Fibroblast of skin of abdomen (primary cell): ENCODE measurements around the gene NCAPD2.
"Not testable (repeated sequence)": the region's sequence is repeated elsewhere in the genome, so short reads cannot be mapped to it uniquely, and the experiment has no call there.

Source experiments
- DNase-seq: peaks from one replicate; pipeline ENCODE4 v3.0.0-alpha.2; 2013

The NCAPD2 gene

DNA sequence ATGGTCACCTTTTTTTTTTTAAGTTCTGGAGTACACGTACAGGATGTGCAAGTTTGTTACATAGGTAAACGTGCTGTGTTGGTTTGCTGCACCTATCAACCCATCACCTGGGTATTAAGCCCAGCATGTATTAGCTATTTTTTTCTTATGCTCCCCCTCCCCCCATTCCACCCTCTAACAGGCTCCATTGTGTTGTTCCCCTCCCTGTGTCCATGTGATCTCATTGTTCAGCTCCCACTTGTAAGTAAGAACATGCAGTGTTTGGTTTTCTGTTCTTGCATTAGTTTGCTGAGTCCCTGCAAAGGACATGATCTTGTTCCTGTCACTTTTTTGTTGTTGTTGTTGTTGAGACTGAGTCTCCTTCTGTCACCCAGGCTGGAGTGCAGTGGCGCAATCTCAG lies 3.4 kb downstream of the NCAPD2 start:
- DNase-seq: not testable (repeated sequence)

DNA sequence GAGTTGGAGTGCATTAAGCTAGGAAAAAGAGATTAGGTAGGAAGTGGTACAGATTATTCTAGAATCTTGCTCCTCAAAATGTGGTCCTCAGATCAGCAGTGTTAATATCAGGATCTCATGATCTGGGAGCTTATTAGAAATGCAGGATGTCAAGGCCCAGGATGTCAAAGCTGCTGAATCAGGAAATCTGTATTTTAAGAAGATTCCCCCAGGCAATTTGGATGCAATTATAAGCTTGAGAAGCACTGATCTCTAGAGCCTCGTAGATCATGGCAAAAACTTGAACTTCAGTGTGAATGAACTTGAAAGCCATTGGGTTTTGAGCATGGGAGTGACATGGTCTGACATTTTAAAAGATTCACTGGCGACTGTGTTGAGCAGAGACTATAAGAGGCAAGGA lies 6.6 kb downstream of the NCAPD2 start:
- no peak for DNase-seq

DNA sequence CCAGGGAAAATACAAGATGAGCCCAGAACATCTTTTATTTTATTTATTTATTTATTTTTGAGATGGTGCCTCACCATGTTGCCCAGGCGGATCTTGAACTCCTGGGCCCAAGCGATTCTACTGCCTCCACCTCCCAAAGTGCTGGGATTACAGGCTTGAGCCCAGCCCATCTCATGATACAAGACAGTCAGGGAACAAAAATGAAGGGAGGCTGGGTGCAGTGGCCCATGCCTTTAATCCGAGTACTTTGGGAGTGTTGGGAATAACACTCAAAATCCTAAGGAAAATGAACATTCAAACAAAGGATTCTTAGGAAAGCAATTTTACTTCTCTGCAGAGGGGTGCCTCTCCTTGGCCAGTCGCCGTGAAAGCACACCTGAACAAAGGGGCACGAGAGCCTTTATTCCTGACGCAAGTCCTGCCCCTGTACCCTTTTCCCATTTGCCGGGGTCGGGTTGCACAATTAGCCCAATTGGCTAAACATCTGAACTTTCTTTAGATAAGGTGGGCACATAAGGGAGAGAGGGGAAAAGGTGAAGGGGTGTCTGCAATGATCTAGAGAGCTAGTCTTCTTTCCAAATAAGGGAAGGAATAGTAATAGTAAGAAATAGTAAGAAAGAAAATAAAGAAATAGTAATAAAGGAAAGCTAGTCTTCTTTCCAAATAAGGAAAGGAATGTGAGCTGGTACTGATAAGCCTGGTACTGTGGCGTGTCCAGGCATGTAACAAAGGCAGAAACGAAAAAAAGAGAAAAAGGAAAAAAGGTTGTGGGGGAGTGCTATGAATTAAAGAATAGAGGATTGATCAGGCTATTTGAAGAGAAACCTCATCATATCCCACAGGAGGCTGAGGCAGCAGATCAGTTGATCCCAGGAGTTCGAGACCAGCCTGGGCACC lies 13.4 kb downstream of the NCAPD2 start:
- DNase-seq: peak; percentile 27

DNA sequence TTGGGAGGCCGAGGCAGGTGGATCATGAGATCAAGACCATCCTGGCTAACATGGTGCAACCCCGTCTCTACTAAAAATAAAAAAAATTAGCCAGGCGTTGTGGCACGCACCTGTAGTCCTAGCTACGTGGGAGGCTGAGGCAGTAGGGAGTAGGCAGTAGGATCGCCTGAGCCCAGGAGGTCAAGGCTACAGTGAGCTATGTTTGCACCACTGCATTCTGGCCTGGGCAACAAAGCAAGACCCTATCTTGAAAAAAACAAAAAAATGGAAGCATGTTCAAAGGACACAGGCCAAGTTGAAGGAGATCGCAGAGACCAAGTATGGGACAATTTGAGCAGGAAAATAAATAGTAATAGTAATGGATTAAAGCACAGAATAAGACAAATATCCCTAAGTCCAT lies 14.2 kb downstream of the NCAPD2 start:
- DNase-seq: no peak

DNA sequence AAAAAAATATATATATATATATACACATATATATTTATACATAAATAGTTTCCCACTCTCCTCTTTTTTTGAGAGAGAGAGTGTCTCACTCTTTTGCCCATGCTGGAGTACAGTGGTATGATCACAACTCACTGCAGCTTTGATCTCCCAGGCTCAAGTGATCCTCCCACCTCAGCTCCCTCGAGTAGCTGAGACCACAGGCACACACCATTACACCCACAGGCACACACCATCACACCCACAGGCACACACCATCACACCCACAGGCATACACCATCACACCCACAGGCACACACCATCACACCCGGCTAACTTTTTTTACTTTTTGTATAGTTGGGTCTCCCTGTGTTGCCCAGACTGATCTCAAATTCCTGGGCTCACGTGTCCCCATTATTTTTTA lies 26.3 kb downstream of the NCAPD2 start:
- no peak for DNase-seq

DNA sequence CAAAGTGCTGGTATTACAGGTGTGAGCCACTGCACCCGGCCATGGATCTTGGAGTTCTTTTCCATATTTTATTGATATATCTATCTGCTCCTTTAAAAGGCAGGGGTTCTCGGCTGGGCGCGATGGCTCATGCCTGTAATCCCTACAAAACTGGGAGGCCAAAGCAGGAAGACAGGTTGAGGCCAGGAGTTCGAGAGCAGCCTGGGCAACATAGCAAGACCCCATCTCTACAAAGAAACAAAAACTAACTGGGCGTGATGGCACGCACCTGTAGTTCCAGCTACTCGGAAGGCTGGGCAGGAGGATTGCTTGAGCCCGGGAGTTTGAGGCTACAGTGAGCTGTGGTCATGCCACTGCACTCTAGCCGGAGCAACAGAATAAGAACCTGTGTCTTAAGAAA lies 28.3 kb downstream of the NCAPD2 start:
- DNase-seq: no peak

DNA sequence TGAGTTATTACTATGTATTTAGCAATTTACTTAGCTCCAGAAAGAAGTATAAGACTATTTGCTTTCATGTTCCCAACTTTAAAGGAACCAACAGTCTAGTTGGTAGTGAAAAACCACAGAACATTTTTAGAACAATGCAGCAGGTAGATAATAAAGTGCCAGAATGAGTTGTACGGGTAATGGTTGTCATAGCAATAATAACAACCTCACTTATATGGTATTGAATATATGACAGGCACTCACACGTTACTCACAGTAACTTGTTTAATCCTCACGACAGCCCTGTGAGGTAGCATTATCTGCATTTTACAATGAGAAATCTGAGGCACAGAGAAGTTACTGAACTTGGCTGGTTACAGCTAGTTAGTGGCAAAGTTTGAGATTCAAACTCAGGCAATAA lies 29.8 kb downstream of the NCAPD2 start:
- DNase-seq: no peak

DNA sequence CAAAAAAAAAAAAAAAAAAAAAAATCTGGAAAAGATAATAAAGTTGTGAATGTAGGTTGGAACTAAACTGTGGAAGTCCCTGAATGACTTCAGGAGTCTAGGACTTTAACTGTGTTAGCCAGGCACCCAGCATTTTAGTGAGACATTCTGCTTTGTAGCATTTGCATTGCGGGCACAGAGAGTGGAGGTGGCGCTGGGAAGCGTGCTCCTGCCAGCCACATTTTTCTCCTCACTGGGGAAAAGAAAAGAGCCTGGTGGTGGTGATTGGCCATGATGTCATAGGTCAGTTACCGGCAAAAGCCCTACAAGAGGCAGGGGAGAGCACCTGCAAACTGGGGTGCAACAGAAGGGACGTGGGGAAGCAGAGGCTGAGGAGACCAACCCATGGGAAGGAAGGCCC lies 30.7 kb downstream of the NCAPD2 start:
- no peak for DNase-seq

DNA sequence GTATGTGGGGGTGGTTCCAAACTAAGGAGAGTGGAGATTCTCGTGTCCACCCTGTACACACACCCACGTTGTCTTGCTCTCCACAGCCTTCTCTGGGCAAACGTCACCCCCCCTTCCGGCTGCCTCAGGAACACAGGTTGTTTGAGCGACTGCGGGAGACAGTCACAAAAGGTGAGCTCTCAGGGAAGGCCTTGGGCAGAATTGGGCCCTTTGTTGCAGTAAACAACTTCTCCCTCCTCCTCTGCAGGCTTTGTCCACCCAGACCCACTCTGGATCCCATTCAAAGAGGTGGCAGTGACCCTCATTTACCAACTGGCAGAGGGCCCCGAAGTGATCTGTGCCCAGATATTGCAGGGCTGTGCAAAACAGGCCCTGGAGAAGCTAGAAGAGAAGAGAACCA lies 32.3 kb downstream of the NCAPD2 start:
- DNase-seq: no peak

DNA sequence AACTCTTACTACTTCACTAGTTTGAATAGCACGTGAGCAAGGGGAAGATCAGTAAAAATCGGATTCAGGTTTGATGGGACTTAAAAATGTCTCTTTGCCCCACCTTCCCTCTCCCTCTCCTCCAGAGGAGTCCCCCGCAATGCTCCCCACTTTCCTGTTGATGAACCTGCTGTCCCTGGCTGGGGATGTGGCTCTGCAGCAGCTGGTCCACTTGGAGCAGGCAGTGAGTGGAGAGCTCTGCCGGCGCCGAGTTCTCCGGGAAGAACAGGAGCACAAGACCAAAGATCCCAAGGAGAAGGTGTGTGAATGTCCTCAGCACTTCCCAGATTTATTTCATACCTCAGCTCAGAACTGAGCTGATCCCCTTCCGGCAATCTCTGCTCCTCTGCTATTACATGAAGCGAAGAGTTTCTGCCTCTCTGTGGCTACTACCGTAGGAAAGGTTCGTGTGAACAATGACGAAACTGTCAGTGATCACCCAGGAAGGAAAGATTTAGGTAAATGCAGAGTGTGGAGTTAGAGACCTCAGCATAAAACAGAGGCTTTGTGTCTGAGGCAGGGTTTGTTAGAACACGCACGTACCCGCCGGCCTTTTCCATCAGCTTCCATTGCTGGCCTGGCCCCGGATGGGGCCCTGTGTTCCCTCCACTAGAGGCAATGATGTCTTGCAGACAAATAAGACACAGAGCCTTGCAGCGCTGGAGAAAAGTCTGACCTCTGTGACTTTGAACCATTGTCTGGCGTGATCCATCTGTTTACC lies 33.0 kb downstream of the NCAPD2 start:
- no peak for DNase-seq

DNA sequence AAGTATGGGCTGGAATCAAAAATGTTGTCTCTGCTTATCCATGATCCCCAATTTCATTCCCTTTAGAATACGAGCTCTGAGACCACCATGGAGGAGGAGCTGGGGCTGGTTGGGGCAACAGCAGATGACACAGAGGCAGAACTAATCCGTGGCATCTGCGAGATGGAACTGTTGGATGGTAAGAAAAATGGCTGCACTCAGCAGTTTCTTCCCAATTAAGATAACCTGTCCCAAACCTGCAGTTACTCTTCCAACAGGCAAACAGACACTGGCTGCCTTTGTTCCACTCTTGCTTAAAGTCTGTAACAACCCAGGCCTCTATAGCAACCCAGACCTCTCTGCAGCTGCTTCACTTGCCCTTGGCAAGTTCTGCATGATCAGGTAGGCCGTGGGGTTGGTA lies 33.8 kb downstream of the NCAPD2 start:
- DNase-seq: no peak

DNA sequence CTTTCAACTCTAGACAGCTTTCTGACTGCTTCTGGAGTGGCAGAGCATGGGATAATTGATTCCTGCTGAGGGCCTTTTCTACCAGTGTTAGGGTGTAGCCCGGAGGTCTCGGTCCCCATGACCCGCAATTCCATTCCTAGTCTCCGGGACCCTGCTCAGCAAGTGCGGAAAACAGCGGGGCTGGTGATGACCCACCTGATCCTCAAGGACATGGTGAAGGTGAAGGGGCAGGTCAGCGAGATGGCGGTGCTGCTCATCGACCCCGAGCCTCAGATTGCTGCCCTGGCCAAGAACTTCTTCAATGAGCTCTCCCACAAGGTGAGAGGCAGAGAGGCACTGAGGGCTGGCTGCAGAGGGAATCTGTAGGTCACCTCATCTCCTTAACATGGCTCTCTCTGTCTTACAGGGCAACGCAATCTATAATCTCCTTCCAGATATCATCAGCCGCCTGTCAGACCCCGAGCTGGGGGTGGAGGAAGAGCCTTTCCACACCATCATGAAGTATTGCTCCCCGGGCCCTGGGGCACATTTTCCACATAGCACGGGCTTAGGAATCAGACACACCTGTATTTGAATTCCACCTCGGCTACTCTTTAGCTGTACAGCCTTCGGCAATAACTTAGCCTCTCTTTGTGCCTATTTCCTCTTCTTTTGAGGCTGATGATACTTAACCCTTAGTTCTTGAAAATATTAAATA lies 34.8 kb downstream of the NCAPD2 start:
- DNase-seq: no peak

DNA sequence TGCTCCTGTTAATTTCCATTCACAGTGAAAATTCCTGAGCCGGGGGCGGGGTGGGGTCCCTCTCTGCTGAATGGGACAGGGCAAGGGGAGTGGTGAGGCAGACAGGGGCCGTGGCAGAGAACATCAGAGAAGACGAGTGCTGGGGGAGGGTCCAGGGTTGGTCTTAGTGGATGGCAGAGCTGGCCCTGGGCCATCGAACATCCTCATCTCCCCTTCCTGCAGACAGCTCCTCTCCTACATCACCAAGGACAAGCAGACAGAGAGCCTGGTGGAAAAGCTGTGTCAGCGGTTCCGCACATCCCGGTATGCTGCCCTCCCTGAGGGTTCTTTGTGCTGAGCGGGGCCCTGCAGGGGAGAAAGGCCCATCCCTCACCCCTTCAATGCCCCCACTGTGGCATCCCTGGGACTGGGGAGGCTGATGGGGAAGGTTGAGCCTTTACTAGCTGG lies 35.4 kb downstream of the NCAPD2 start:
- DNase-seq: no peak

DNA sequence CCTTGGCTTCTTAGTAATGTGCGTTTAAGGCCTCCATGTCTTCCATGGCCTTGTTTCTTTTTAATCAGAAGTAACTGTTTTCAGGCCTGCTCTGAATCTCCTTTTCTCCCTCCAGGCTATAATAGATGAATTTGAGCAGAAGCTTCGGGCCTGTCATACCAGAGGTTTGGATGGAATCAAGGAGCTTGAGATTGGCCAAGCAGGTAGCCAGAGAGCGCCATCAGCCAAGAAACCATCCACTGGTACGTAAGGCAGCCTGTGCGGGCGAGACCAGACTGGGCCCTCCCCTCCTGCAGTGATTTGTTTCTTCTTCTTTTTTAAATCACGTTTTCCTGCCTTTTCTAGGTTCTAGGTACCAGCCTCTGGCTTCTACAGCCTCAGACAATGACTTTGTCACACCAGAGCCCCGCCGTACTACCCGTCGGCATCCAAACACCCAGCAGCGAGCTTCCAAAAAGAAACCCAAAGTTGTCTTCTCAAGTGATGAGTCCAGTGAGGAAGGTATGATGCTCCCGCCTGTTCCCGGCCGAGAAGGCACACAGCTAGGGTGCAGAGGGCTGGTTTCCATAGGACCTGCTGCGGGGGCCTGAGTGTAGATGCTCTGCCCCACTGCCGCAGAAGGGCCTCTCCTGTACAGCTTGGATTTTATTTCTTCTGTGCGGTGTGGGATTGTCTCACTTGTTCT lies 36.8 kb downstream of the NCAPD2 start:
- no peak for DNase-seq

DNA sequence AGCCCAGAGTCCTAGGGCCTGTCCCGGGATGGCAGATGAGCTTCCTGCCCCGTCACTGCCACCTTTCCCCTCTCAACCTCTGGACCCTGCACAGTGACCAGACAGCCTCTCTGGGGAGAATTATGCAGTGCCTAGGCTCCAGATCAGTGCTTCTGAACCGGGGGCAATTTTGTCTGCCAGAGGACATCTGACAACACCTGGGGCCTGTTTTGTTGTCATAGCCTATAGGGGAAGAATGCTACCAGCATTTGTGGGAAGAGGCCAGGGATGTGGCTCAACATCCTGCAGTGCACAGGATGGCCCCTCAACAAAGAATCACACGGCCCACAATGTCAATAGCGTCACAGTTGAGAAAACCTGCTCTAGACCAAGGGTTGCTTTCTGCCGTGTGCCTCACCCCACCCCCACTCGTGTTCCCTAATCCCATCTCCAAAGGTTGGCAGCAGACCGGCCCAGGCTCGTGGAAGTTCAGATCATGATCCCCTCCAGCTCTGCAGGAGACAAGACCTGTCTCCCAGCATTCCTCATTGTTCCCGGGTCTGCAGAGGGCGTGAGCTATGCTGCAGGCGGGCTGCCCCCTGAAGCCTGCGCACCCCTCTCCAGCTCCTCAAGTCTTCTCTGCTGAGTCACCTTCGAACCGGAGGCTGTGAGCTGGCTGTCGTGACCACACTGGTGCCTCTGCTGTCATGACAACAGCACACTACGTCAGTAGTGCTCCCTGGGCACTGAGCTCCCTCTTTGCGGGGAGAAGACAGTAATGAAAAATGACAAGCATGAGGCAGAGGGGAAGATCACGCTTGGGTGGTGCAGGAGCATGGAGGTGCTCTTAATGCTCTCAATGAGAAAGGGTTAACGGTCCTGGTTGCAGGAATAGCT lies 38.4 kb downstream of the NCAPD2 start:
- peak; percentile 99 for DNase-seq

DNA sequence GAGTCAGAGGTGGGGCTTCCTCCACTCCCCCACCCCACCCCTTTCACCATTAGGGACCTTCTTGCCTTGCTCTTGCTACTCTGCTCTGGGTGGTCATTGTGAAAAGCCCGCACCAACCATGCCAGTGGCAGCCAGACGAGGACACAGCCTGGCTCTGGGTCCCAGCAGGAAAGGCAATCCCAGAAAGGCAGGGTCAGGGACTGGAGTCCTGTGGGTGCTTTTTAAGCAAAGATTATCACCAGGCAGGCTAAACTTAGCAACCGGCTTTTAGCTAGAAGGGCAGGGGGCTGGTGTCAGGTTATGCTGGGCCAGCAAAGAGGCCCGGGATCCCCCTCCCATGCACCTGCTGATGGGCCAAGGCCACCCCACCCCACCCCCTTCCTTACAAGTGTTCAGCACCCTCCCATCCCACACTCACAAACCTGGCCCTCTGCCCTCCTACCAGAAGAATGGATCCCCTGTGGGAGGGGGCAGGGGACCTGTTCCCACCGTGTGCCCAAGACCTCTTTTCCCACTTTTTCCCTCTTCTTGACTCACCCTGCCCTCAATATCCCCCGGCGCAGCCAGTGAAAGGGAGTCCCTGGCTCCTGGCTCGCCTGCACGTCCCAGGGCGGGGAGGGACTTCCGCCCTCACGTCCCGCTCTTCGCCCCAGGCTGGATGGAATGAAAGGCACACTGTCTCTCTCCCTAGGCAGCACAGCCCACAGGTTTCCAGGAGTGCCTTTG lies 39.2 kb downstream of the NCAPD2 start:
- DNase-seq: peak; percentile 80

DNA sequence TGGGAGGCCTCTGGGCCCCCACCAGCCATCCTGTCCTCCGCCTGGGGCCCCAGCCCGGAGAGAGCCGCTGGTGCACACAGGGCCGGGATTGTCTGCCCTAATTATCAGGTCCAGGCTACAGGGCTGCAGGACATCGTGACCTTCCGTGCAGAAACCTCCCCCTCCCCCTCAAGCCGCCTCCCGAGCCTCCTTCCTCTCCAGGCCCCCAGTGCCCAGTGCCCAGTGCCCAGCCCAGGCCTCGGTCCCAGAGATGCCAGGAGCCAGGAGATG lies 39.7 kb downstream of the NCAPD2 start:
- no peak for DNase-seq

DNA sequence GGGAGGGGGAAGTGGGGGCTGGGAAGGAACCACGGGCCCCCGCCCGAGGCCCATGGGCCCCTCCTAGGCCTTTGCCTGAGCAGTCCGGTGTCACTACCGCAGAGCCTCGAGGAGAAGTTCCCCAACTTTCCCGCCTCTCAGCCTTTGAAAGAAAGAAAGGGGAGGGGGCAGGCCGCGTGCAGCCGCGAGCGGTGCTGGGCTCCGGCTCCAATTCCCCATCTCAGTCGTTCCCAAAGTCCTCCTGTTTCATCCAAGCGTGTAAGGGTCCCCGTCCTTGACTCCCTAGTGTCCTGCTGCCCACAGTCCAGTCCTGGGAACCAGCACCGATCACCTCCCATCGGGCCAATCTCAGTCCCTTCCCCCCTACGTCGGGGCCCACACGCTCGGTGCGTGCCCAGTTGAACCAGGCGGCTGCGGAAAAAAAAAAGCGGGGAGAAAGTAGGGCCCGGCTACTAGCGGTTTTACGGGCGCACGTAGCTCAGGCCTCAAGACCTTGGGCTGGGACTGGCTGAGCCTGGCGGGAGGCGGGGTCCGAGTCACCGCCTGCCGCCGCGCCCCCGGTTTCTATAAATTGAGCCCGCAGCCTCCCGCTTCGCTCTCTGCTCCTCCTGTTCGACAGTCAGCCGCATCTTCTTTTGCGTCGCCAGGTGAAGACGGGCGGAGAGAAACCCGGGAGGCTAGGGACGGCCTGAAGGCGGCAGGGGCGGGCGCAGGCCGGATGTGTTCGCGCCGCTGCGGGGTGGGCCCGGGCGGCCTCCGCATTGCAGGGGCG lies 40.2 kb downstream of the NCAPD2 start, which contains the start of gene GAPDH:
TSS of gene GAPDH (plus strand) at position 595 of the 772 bp plus-strand sequence. CDS start 316 bp downstream, outside the sequence.
- DNase-seq: peak; percentile 99

DNA sequence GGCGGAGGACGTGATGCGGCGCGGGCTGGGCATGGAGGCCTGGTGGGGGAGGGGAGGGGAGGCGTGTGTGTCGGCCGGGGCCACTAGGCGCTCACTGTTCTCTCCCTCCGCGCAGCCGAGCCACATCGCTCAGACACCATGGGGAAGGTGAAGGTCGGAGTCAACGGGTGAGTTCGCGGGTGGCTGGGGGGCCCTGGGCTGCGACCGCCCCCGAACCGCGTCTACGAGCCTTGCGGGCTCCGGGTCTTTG lies 40.7 kb downstream of the NCAPD2 start:
- no peak for DNase-seq

DNA sequence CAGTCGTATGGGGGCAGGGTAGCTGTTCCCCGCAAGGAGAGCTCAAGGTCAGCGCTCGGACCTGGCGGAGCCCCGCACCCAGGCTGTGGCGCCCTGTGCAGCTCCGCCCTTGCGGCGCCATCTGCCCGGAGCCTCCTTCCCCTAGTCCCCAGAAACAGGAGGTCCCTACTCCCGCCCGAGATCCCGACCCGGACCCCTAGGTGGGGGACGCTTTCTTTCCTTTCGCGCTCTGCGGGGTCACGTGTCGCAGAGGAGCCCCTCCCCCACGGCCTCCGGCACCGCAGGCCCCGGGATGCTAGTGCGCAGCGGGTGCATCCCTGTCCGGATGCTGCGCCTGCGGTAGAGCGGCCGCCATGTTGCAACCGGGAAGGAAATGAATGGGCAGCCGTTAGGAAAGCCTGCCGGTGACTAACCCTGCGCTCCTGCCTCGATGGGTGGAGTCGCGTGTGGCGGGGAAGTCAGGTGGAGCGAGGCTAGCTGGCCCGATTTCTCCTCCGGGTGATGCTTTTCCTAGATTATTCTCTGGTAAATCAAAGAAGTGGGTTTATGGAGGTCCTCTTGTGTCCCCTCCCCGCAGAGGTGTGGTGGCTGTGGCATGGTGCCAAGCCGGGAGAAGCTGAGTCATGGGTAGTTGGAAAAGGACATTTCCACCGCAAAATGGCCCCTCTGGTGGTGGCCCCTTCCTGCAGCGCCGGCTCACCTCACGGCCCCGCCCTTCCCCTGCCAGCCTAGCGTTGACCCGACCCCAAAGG lies 41.2 kb downstream of the NCAPD2 start:
- peak; percentile 71 for DNase-seq
